ENCODE measurements around the gene FLNC. TPM values are rescaled to one million over a fixed set of nuclear protein-coding genes. Genes with fewer than 3 reads are reported as not detected.

The FLNC gene
- total RNA-seq, 4 donors from 2014 or later: 16.5 to 126 (median 105) TPM

DNA sequence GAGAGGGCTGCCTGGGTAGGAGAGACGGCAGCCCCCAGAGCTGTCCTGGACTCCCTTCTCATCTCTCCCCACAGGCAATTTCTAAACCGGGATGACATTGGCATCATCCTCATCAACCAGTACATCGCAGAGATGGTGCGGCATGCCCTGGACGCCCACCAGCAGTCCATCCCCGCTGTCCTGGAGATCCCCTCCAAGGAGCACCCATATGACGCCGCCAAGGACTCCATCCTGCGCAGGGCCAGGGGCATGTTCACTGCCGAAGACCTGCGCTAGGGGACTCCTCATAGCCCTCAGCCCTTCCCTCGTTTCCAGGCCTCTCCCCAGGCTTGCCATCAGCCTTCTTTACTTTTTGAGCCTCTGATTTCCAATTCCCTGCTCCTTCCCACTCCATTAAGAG, 35.1 kb downstream of the FLNC start:
- intact Hi-C loops (cut with DNase I; ENCODE audit: low total_unique reads): no loop called here
- DNase-seq: no peak
- Histone ChIP-seq H3K36me3 (no peaks in the 10 kb centered on the region), H3K9me3 (no peaks in the 10 kb centered on the region), H3K4me3 (no peak overlapping the region), H3K27ac (no peak overlapping the region), H3K4me1 (peaks cover 5 to 27% of the 10 kb centered on the region in 2 donors), H3K27me3 (no peaks in the 10 kb centered on the region)
- no peak for TF ChIP-seq CTCF (IDR thresholded peaks at IDR 0.05)
- TF ChIP-seq POLR2A (IDR thresholded peaks at IDR 0.05): no peak

DNA sequence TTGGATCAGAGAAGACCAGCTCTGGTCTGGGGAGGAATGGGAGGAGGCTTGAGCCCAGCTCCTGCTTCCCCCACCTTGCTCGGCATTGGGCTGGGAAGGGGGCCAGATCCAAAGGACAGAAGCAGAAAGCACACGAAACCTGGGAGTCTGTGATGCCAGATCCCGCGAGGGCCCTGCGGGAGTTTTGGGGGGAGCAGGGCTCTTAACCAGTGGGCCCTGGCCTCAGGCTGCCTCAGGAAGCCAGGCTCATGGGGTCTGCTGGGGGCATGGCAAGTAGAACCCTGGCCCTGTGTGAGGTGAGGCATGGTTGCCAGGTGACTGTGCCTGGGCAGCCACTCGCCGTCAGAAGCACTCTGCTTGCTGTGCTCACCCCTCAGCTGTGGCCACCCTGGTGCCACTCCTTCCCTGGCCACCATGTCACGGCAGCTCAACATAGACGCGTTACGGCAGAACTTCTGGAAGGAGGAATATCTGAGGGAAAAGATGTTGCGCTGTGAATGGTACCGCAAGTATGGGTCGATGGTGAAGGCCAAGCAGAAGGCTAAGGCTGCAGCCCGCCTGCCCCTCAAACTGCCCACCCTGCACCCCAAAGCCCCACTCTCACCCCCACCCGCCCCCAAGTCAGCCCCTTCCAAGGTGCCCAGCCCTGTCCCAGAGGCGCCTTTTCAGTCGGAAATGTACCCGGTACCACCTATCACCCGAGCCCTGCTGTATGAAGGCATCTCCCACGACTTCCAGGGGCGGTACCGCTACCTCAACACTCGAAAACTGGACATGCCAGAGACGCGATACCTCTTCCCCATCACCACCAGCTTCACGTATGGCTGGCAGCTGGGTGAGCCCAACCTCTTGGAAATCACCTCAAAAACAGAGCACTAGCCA, 36.0 kb downstream of the FLNC start:
- Histone ChIP-seq H3K36me3 (no peaks in the 10 kb centered on the region), H3K27me3 (no peaks in the 10 kb centered on the region), H3K4me3 (no peak overlapping the region), H3K27ac (no peak overlapping the region), H3K9me3 (no peaks in the 10 kb centered on the region), H3K4me1 (peaks cover 5 to 25% of the 10 kb centered on the region in 2 donors)
- TF ChIP-seq POLR2A (IDR thresholded peaks at IDR 0.05) (no peak), CTCF (IDR thresholded peaks at IDR 0.05) (no peak)
- DNase-seq: no peak
- intact Hi-C loops (cut with DNase I; ENCODE audit: low total_unique reads): no loop called here

- no peak for DNase-seq
- intact Hi-C loops (cut with DNase I; ENCODE audit: low total_unique reads): no loop called here
- H3K4me1 ChIP-seq: peaks cover 5 to 21% of the 10 kb centered on the region in 2 donors
- TF ChIP-seq CTCF (IDR thresholded peaks at IDR 0.05) (no peak), POLR2A (IDR thresholded peaks at IDR 0.05) (no peak)
- H3K36me3 ChIP-seq: no peaks in the 10 kb centered on the region
- H3K9me3 ChIP-seq: no peaks in the 10 kb centered on the region
- H3K27me3 ChIP-seq: no peaks in the 10 kb centered on the region
- H3K4me3 ChIP-seq: no peak overlapping the region
- no peak overlapping the region for H3K27ac ChIP-seq
Observed at GRCh38 chr7:128867241-128867640, 37.0 kb downstream of the FLNC start.

DNA sequence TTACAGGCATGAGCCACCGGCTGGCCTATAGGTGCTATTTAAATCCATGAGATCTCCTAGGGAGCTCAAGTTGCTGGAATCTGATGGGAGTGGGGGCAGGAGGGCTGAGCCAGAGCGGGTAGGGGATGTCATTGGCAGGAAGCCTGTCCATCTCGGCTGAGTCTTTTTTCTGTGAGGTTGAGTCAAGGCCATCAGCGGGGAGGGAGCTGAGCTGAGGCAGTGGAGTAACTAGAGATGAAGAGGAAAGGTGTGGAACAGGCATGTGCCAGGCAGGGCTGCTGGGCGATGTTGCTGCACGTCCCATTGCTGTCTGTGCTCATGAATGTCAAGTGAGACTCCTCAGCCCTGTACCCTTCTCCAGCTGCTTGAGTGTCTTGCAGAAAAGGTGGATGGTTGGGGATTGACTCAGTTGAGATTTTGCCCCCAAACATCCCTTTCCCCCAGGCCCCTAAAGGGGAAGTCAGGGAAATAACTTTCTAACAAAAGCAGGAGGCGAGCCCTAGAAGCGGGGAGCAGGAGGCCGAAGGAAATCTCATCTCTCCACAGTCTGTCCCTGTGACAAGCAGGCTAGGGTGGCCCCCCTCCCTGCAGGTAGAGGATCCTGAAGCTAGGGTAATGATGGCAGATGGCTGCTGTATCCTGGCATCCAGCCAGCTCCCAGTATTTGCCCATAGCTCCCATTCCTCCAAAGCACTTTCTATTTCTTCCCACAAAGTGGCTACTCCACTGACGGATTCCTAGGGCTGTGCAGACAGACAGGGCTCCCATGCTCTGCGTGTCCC, 37.8 kb downstream of the FLNC start:
- no peaks in the 10 kb centered on the region for H3K27me3 ChIP-seq
- peaks cover 5 to 19% of the 10 kb centered on the region in 2 donors for H3K4me1 ChIP-seq
- intact Hi-C loops (cut with DNase I; ENCODE audit: low total_unique reads): no loop called here
- no peak overlapping the region for H3K27ac ChIP-seq
- no peaks in the 10 kb centered on the region for H3K9me3 ChIP-seq
- H3K36me3 ChIP-seq: no peaks in the 10 kb centered on the region
- TF ChIP-seq POLR2A (IDR thresholded peaks at IDR 0.05) (no peak), CTCF (IDR thresholded peaks at IDR 0.05) (no peak)
- no peak for DNase-seq
- H3K4me3 ChIP-seq: no peak overlapping the region

DNA sequence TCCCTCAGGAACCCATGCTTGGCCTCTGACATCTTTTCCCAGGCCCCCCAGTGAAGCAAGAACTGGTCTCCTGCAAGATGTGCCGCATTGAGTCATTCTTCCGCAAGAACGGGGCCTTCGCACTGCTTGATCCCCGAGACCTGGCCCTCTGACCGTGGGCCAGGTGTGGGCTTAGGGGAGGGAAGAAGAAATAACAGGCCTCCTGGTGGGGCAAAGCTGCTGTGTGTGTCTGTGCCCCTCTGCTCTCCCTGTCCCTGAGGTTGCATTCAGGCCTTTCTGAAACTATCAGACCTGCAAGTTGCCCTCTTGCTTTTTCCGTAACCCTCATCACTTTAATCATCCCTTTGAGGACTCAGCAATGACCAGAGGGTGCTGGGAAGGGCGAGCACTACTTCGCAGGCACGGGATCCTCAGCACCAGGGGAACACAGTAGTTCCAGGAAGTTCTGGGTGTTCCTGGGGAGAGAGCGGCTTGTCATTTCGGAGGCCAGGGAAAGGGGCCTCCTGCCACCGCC, 38.5 kb downstream of the FLNC start:
- H3K36me3 ChIP-seq: no peaks in the 10 kb centered on the region
- H3K4me3 ChIP-seq: peak overlapping the region in 1 of 2 donors; percentile 38
- DNase-seq: no peak
- H3K27me3 ChIP-seq: no peaks in the 10 kb centered on the region
- H3K27ac ChIP-seq: no peak overlapping the region
- no peaks in the 10 kb centered on the region for H3K9me3 ChIP-seq
- H3K4me1 ChIP-seq: peaks cover 3 to 16% of the 10 kb centered on the region in 2 donors
- TF ChIP-seq POLR2A (IDR thresholded peaks at IDR 0.05) (no peak), CTCF (IDR thresholded peaks at IDR 0.05) (no peak)
- intact Hi-C loops (cut with DNase I; ENCODE audit: low total_unique reads): no loop called here

Data from uterus (tissue), 4 donors.